Measurements from ENCODE around the gene TMEM170A.
"Not testable (repeated sequence)": the region's sequence is repeated elsewhere in the genome, so short reads cannot be mapped to it uniquely, and the experiment has no call there.

Gene TMEM170A, protein sequence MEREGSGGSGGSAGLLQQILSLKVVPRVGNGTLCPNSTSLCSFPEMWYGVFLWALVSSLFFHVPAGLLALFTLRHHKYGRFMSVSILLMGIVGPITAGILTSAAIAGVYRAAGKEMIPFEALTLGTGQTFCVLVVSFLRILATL

DNA sequence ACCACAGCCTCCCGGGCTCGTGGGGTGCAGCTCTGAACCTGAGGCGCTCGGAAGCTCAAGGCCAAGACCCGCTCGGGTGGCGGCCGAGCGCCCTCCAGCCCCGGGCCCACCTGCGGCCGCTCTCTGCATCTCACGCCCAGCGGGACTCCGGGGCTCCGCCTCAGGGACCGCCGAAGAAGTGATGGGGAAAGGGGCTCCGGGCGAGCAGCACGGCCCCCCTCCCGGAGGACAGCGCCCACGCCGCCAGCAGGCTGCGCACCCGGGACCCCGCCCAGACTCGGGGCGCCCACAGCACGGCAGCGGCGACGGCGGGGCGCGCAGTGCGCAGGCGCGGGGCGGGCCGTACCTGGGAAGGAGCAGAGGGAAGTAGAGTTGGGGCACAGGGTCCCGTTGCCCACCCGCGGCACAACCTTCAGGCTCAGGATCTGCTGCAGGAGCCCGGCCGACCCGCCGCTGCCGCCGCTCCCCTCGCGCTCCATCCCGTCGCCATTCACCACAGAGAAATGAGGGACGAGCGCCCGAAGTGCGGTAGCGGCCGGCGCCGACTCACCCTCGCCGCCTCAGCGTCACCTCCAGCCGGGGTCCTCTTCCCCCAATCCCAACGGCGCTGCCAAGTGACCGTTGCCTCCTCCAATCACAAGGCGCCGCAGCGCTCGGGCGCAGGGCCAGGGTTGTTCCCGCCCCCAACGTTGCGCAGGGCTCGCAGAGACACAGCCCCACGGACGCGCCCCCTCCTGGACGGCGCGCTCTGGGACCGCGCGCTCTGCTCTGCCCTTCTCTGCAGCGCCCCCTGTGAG, at the start of gene TMEM170A:
Gene TMEM170A, minus strand, starts transcription at position 568 of the 797 bp plus-strand sequence. Its CDS starts 89 bp downstream, at position 479.
- Histone ChIP-seq H3K4me3 (ENCODE audit: low read length in 2 of 2) (peak within 1 kb of the TSS; percentile 77 to 86), H3K36me3 (ENCODE audit: control insufficient read depth in 2 of 2, insufficient read depth in 2 of 2, low read length in 2 of 2) (no peaks in the 10 kb centered on the region), H3K9me3 (ENCODE audit: control insufficient read depth in 2 of 2, low read length in 2 of 2) (no peaks in the 10 kb centered on the region), H3K27me3 (ENCODE audit: control insufficient read depth in 1 of 2, insufficient read depth in 2 of 2, low read length in 2 of 2) (no peaks in the 10 kb centered on the region), H3K9ac (ENCODE audit: low read length in 2 of 2) (peak within 1 kb of the TSS; percentile 72 to 81), H3K4me1 (ENCODE audit: control insufficient read depth, insufficient read depth, low read length) (peaks cover 3% of the 10 kb centered on the region), H3K27ac (ENCODE audit: low read length) (peak within 1 kb of the TSS; percentile 82)

- no peak overlapping the region for H3K27ac ChIP-seq (ENCODE audit: low read length)
- no peaks in the 10 kb centered on the region for H3K9me3 ChIP-seq (ENCODE audit: control insufficient read depth in 2 of 2, low read length in 2 of 2)
- no peak overlapping the region for H3K4me3 ChIP-seq (ENCODE audit: low read length in 2 of 2)
- no peaks in the 10 kb centered on the region for H3K36me3 ChIP-seq (ENCODE audit: control insufficient read depth in 2 of 2, insufficient read depth in 2 of 2, low read length in 2 of 2)
- H3K4me1 ChIP-seq (ENCODE audit: control insufficient read depth, insufficient read depth, low read length), result peaks cover 6% of the 10 kb centered on the region
- no peaks in the 10 kb centered on the region for H3K27me3 ChIP-seq (ENCODE audit: control insufficient read depth in 1 of 2, insufficient read depth in 2 of 2, low read length in 2 of 2)
- no peak overlapping the region for H3K9ac ChIP-seq (ENCODE audit: low read length in 2 of 2)
Observed at GRCh38 chr16:75506574-75506973, 42.1 kb upstream of the TMEM170A start.

- Histone ChIP-seq H3K4me1 (ENCODE audit: control insufficient read depth, insufficient read depth, low read length) (peaks cover 10% of the 10 kb centered on the region), H3K4me3 (ENCODE audit: low read length in 2 of 2) (no peak overlapping the region), H3K36me3 (ENCODE audit: control insufficient read depth in 2 of 2, insufficient read depth in 2 of 2, low read length in 2 of 2) (no peaks in the 10 kb centered on the region), H3K9me3 (ENCODE audit: control insufficient read depth in 2 of 2, low read length in 2 of 2) (no peaks in the 10 kb centered on the region), H3K27me3 (ENCODE audit: control insufficient read depth in 1 of 2, insufficient read depth in 2 of 2, low read length in 2 of 2) (no peaks in the 10 kb centered on the region), H3K9ac (ENCODE audit: low read length in 2 of 2) (no peak overlapping the region), H3K27ac (ENCODE audit: low read length) (no peak overlapping the region)
Observed at GRCh38 chr16:75506107-75506506, 41.6 kb upstream of the TMEM170A start.

- Histone ChIP-seq H3K27ac (ENCODE audit: low read length) (no peak overlapping the region), H3K9me3 (ENCODE audit: control insufficient read depth in 2 of 2, low read length in 2 of 2) (no peaks in the 10 kb centered on the region), H3K9ac (ENCODE audit: low read length in 2 of 2) (no peak overlapping the region)
Observed at GRCh38 chr16:75503801-75504200, 39.3 kb upstream of the TMEM170A start.

GRCh38 chr16:75502916-75503605, 38.6 kb upstream of the TMEM170A start:
- no peak overlapping the region for H3K9ac ChIP-seq (ENCODE audit: low read length in 2 of 2)
- H3K27me3 ChIP-seq (ENCODE audit: control insufficient read depth in 1 of 2, insufficient read depth in 2 of 2, low read length in 2 of 2), result no peaks in the 10 kb centered on the region
- H3K9me3 ChIP-seq (ENCODE audit: control insufficient read depth in 2 of 2, low read length in 2 of 2), result no peaks in the 10 kb centered on the region
- H3K27ac ChIP-seq (ENCODE audit: low read length), result no peak overlapping the region
- H3K4me3 ChIP-seq (ENCODE audit: low read length in 2 of 2), result no peak overlapping the region
- peaks cover 16% of the 10 kb centered on the region for H3K4me1 ChIP-seq (ENCODE audit: control insufficient read depth, insufficient read depth, low read length)
- no peaks in the 10 kb centered on the region for H3K36me3 ChIP-seq (ENCODE audit: control insufficient read depth in 2 of 2, insufficient read depth in 2 of 2, low read length in 2 of 2)

More at GRCh38 chr16:75503801-75504200, 39.3 kb upstream of the TMEM170A start:
- no peaks in the 10 kb centered on the region for H3K27me3 ChIP-seq (ENCODE audit: control insufficient read depth in 1 of 2, insufficient read depth in 2 of 2, low read length in 2 of 2)
- H3K36me3 ChIP-seq (ENCODE audit: control insufficient read depth in 2 of 2, insufficient read depth in 2 of 2, low read length in 2 of 2), result no peaks in the 10 kb centered on the region
- H3K4me3 ChIP-seq (ENCODE audit: low read length in 2 of 2), result no peak overlapping the region
- peaks cover 11% of the 10 kb centered on the region for H3K4me1 ChIP-seq (ENCODE audit: control insufficient read depth, insufficient read depth, low read length)

- H3K4me3 ChIP-seq (ENCODE audit: low read length in 2 of 2); H3K9ac ChIP-seq (ENCODE audit: low read length in 2 of 2); H3K9me3 ChIP-seq (ENCODE audit: control insufficient read depth in 2 of 2, low read length in 2 of 2); H3K27me3 ChIP-seq (ENCODE audit: control insufficient read depth in 1 of 2, insufficient read depth in 2 of 2, low read length in 2 of 2); H3K36me3 ChIP-seq (ENCODE audit: control insufficient read depth in 2 of 2, insufficient read depth in 2 of 2, low read length in 2 of 2): not testable (repeated sequence)
- Histone ChIP-seq H3K27ac (ENCODE audit: low read length) (peak overlapping the region; percentile 24), H3K4me1 (ENCODE audit: control insufficient read depth, insufficient read depth, low read length) (peaks cover 19% of the 10 kb centered on the region)
Observed at GRCh38 chr16:75501820-75502219, 37.3 kb upstream of the TMEM170A start.

DNA sequence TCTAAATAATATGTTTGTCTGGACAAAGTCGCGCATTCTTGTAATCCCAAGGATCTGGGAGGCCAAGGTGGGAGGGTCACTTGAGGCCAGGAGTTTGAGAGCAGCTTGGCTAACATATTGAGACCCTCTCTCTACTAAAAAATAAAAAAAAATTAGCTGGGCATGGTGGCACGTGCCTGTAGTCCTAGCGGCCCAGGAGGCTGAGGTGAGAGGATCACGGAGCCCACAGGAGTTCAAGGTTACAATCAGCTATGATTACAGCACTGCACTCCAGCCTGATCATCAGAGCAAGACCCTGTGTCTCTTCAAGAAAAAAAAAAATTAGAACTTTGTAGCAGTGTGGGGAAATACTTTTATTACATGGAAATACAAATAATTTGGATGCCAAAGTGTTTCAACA, 36.9 kb upstream of the TMEM170A start:
- Histone ChIP-seq H3K27ac (ENCODE audit: low read length) (peak overlapping the region; percentile 24), H3K9ac (ENCODE audit: low read length in 2 of 2) (no peak overlapping the region), H3K4me3 (ENCODE audit: low read length in 2 of 2) (no peak overlapping the region)

GRCh38 chr16:75498605-75499322, 34.3 kb upstream of the TMEM170A start:
- H3K9ac ChIP-seq (ENCODE audit: low read length in 2 of 2); H3K4me3 ChIP-seq (ENCODE audit: low read length in 2 of 2); H3K36me3 ChIP-seq (ENCODE audit: control insufficient read depth in 2 of 2, insufficient read depth in 2 of 2, low read length in 2 of 2); H3K27me3 ChIP-seq (ENCODE audit: control insufficient read depth in 1 of 2, insufficient read depth in 2 of 2, low read length in 2 of 2); H3K9me3 ChIP-seq (ENCODE audit: control insufficient read depth in 2 of 2, low read length in 2 of 2): not testable (repeated sequence)
- H3K27ac ChIP-seq (ENCODE audit: low read length), result peak overlapping the region; percentile 37
- H3K4me1 ChIP-seq (ENCODE audit: control insufficient read depth, insufficient read depth, low read length), result peaks cover 29% of the 10 kb centered on the region

More for the DNA sequence above, 36.9 kb upstream of the TMEM170A start:
- Histone ChIP-seq H3K36me3 (ENCODE audit: control insufficient read depth in 2 of 2, insufficient read depth in 2 of 2, low read length in 2 of 2) (no peaks in the 10 kb centered on the region), H3K27me3 (ENCODE audit: control insufficient read depth in 1 of 2, insufficient read depth in 2 of 2, low read length in 2 of 2) (no peaks in the 10 kb centered on the region), H3K4me1 (ENCODE audit: control insufficient read depth, insufficient read depth, low read length) (peaks cover 19% of the 10 kb centered on the region), H3K9me3 (ENCODE audit: control insufficient read depth in 2 of 2, low read length in 2 of 2) (no peaks in the 10 kb centered on the region)

GRCh38 chr16:75497558-75497957, 33.1 kb upstream of the TMEM170A start:
- Histone ChIP-seq H3K4me3 (ENCODE audit: low read length in 2 of 2) (no peak overlapping the region), H3K27ac (ENCODE audit: low read length) (no peak overlapping the region), H3K36me3 (ENCODE audit: control insufficient read depth in 2 of 2, insufficient read depth in 2 of 2, low read length in 2 of 2) (no peaks in the 10 kb centered on the region), H3K27me3 (ENCODE audit: control insufficient read depth in 1 of 2, insufficient read depth in 2 of 2, low read length in 2 of 2) (no peaks in the 10 kb centered on the region), H3K4me1 (ENCODE audit: control insufficient read depth, insufficient read depth, low read length) (peaks cover 29% of the 10 kb centered on the region), H3K9ac (ENCODE audit: low read length in 2 of 2) (no peak overlapping the region), H3K9me3 (ENCODE audit: control insufficient read depth in 2 of 2, low read length in 2 of 2) (no peaks in the 10 kb centered on the region)

- Histone ChIP-seq H3K9ac (ENCODE audit: low read length in 2 of 2) (peak within 1 kb of the TSS; percentile 38 to 42), H3K9me3 (ENCODE audit: control insufficient read depth in 2 of 2, low read length in 2 of 2) (no peaks in the 10 kb centered on the region), H3K4me3 (ENCODE audit: low read length in 2 of 2) (peak within 1 kb of the TSS; percentile 69 to 75), H3K4me1 (ENCODE audit: control insufficient read depth, insufficient read depth, low read length) (peaks cover 18% of the 10 kb centered on the region), H3K36me3 (ENCODE audit: control insufficient read depth in 2 of 2, insufficient read depth in 2 of 2, low read length in 2 of 2) (no peaks in the 10 kb centered on the region), H3K27me3 (ENCODE audit: control insufficient read depth in 1 of 2, insufficient read depth in 2 of 2, low read length in 2 of 2) (no peaks in the 10 kb centered on the region), H3K27ac (ENCODE audit: low read length) (no peak within 1 kb of the TSS)
Observed at GRCh38 chr16:75495076-75495674, 30.7 kb upstream of the TMEM170A start, which contains the start of gene CHST6. TSS of gene CHST6 (minus strand) at chr16:75495441. CDS start at chr16:75479828, 15,613 bp downstream.

Data from stomach smooth muscle (tissue), 2 donors.